GM12878 (cell line): ENCODE data around the gene PTPRF. TPM values are rescaled to one million over a fixed set of nuclear protein-coding genes. Genes with fewer than 3 reads are reported as not detected.

Experiments
- ATAC-seq: fragments of 200-7000 bp; cut with Tn5 transposase; 3 replicates; pipeline ENCODE4 v1.9.1; 2020; ENCODE audit warnings: mild to moderate bottlenecking, moderate library complexity
- BruUV-seq: library from RNA; stranded (reverse); fragments of 400-500 nt; replicated peaks from 2 replicates; lab custom pipeline; 2021; lab: Mats Ljungman, UMichigan
- CTCF ChIA-PET: fragments of 300-600 bp; sonication (Branson Sonifier 250); formaldehyde crosslinking; extraction: SDS; loops from one replicate; lab custom pipeline; 2021; ENCODE audit warnings: inconsistent platforms; lab: Yijun Ruan, JAX
- POLR2A ChIA-PET: fragments of 350-600 bp; formaldehyde crosslinking; extraction: SDS; loops from one replicate; lab custom pipeline; 2021; ENCODE audit warnings: inconsistent platforms; lab: Charles Lee
- RAD21 ChIA-PET: fragments of 300-600 bp; sonication (Branson Sonifier 250); formaldehyde crosslinking; loops from one replicate; lab custom pipeline; 2023; ENCODE audit warnings: antibody characterized with exemption; ENCODE audit not compliant: unreplicated experiment; lab: Charles Lee
- SMC1A ChIA-PET: fragments of 300-600 bp; sonication (Branson Sonifier 250); formaldehyde crosslinking; loops from one replicate; lab custom pipeline; 2023; ENCODE audit not compliant: unreplicated experiment, uncharacterized antibody; lab: Charles Lee
- DNase-seq: peaks from one replicate; pipeline ENCODE4 v3.0.0-alpha.2; 2011; ENCODE audit warnings: low read depth, low spot score
- FAIRE-seq: peaks from 3 replicates; lab custom pipeline; 2011; peaks lifted over from hg19 to GRCh38; lab: Jason Lieb, UNC
- H2AFZ ChIP-seq: 2 replicates; pipeline ENCODE4 v1.6.0; 2011; ENCODE audit warnings: low read depth, low read length, control low read depth; ENCODE audit not compliant: control insufficient read depth
- H3K27ac ChIP-seq: 2 replicates; pipeline ENCODE4 v1.5.1; 2011; ENCODE audit warnings: control low read depth; ENCODE audit not compliant: control insufficient read depth, insufficient read depth
- H3K27me3 ChIP-seq, 2 experiments: replicated peaks in 1 of 2; 2 replicates each; pipeline versions ENCODE4 v1.6.0 to v1.6.1; 2011; ENCODE audit warnings: low read length in 1 of 2; ENCODE audit not compliant: control insufficient read depth in 2 of 2, insufficient read depth in 2 of 2
- H3K36me3 ChIP-seq, 2 experiments: 2 replicates each; pipeline ENCODE4 v1.5.1; 2011; ENCODE audit warnings: low read length in 1 of 2; ENCODE audit not compliant: control insufficient read depth in 2 of 2, insufficient read depth in 2 of 2
- H3K4me1 ChIP-seq: 2 replicates; pipeline ENCODE4 v1.6.1; 2011; ENCODE audit warnings: mild to moderate bottlenecking, low read length, moderate library complexity, mixed read lengths; ENCODE audit not compliant: control insufficient read depth, insufficient read depth
- H3K4me2 ChIP-seq: 2 replicates; pipeline ENCODE4 v1.6.0; 2011; ENCODE audit warnings: control low read depth; ENCODE audit not compliant: control insufficient read depth, insufficient read depth
- H3K4me3 ChIP-seq: fragments of 200-600 bp; sonication (generic); 2 replicates; pipeline ENCODE4 v1.5.1; 2016
- H3K79me2 ChIP-seq: 2 replicates; pipeline ENCODE4 v1.6.0; 2011; ENCODE audit warnings: low read length; ENCODE audit not compliant: control insufficient read depth, insufficient read depth
- H3K9ac ChIP-seq: 2 replicates; pipeline ENCODE4 v1.8.0; 2011; ENCODE audit warnings: low read length, control low read depth, mixed read lengths; ENCODE audit not compliant: control insufficient read depth, insufficient read depth
- H3K9me3 ChIP-seq: replicated peaks from 3 replicates; pipeline ENCODE4 v1.5.1; 2011; ENCODE audit warnings: mild to moderate bottlenecking, low read length; ENCODE audit not compliant: control insufficient read depth, insufficient read depth
- H4K20me1 ChIP-seq: 2 replicates; pipeline ENCODE4 v1.6.0; 2011; ENCODE audit not compliant: control insufficient read depth, insufficient read depth
- ASH2L ChIP-seq: fragments of 300-600, 200-600 bp; sonication (generic); IDR thresholded peaks from 2 replicates; pipeline ENCODE4 v1.6.1; 2017; ENCODE audit warnings: low read depth, mild to moderate bottlenecking, borderline replicate concordance
- ATF7 ChIP-seq: fragments of 450-650 bp; IDR thresholded peaks from 2 replicates; pipeline ENCODE4 v1.6.1; 2016; ENCODE audit warnings: low read depth, mild to moderate bottlenecking
- CBX3 ChIP-seq: fragments of 200-600 bp; sonication (generic); IDR thresholded peaks from 2 replicates; pipeline ENCODE4 v1.6.1; 2016; ENCODE audit warnings: low read depth, borderline replicate concordance
- CREB1 ChIP-seq: IDR thresholded peaks from 2 replicates; pipeline ENCODE4 v1.6.1; 2012; ENCODE audit warnings: low read depth, mild to moderate bottlenecking, inconsistent platforms
- FOXK2 ChIP-seq: fragments of 450-650 bp; IDR thresholded peaks from 2 replicates; pipeline ENCODE4 v1.6.1; 2017; ENCODE audit warnings: mild to moderate bottlenecking, moderate library complexity
- MEF2A ChIP-seq: IDR thresholded peaks from 2 replicates; pipeline ENCODE4 v1.6.1; 2011; ENCODE audit warnings: low read depth, mild to moderate bottlenecking, low read length, moderate library complexity; ENCODE audit not compliant: insufficient read depth
- MYC ChIP-seq: IDR thresholded peaks from 2 replicates; pipeline ENCODE4 v1.6.1; 2011; ENCODE audit warnings: mild to moderate bottlenecking, low read length, moderate library complexity, inconsistent platforms; ENCODE audit not compliant: insufficient read depth, insufficient replicate concordance, insufficient read length, severe bottlenecking
- NFXL1 ChIP-seq: fragments of 450-650 bp; IDR thresholded peaks from 2 replicates; pipeline ENCODE4 v1.6.1; 2017; ENCODE audit warnings: antibody characterized with exemption, mild to moderate bottlenecking, borderline replicate concordance
- RAD51 ChIP-seq: fragments of 450-650 bp; IDR thresholded peaks from 2 replicates; pipeline ENCODE4 v1.6.1; 2016; ENCODE audit warnings: moderate library complexity, mild to moderate bottlenecking, inconsistent platforms
- STAT3 ChIP-seq: IDR thresholded peaks from 2 replicates; pipeline ENCODE4 v1.6.1; 2011; ENCODE audit warnings: low read depth, low read length, improper control_type of control experiment
- WGBS: methylation state at CpG from one replicate; pipeline ENCODE4 v1.1.6; 2016; ENCODE audit warnings: low lambda C conversion rate; ENCODE audit not compliant: insufficient replicate concordance, insufficient coverage; ENCODE audit errors: missing lambda C conversion rate; 5-methylcytosine and 5-hydroxymethylcytosine counted together
- in situ Hi-C: fragments of 300-500 bp; cut with MboI; formaldehyde crosslinking; loops from 9 replicates; pipeline ENCODE4 v1.14.3; 2018; ENCODE audit warnings: mixed read lengths
- intact Hi-C: fragments of 100-400 bp; cut with micrococcal nuclease; formaldehyde crosslinking; loops from one replicate; pipeline ENCODE4 v1.14.2; 2022; ENCODE audit not compliant: unreplicated experiment
- polyA plus RNA-seq, 11 experiments: library from polyadenylated mRNA; depleted of rRNA in 4 of 11; unstranded in 6 of 11; stranded (reverse) in 5 of 11; fragments of >200 nt; fragmentation: Nextera tagmentation in 4 of 11; fragmentation: Illumina TruSeq in 1 of 11; extraction: Ambion mirVana in 4 of 11; extraction: Trizol in 1 of 11; gene quantifications; 1 replicate in 1 of 11; 2 replicates in 10 of 11; pipeline versions ENCODE4 v1.2.1 to v1.2.3, GENCODE V29; 2011 to 2016; ENCODE audit warnings: inconsistent platforms in 2 of 11, missing spikeins in 2 of 11, low read depth in 1 of 11
- total RNA-seq, 4 experiments: library from RNA; depleted of rRNA in 3 of 4; stranded (reverse); fragments of >200 nt in 3 of 4; fragmentation: Illumina TruSeq in 1 of 4; extraction: Trizol in 1 of 4; gene quantifications; 2 replicates each; pipeline versions ENCODE4 v1.2.1 to v1.2.3, GENCODE V29; 2013 to 2021
- TF ChIP-seq, protein P1 (sequence below): fragments of 450-650 bp; IDR thresholded peaks from 2 replicates; pipeline ENCODE4 v1.6.1; 2017; ENCODE audit warnings: antibody characterized with exemption, mild to moderate bottlenecking, moderate library complexity
- TF ChIP-seq, protein P2 (sequence below): IDR thresholded peaks from 2 replicates; pipeline ENCODE4 v1.6.1; 2011; ENCODE audit warnings: borderline replicate concordance, low read depth, mild to moderate bottlenecking, moderate library complexity, mixed read lengths, low read length; ENCODE audit not compliant: insufficient read depth; ENCODE audit errors: extremely low read length
- TF ChIP-seq, protein P3 (sequence below): fragments of 450-650 bp; IDR thresholded peaks from 2 replicates; pipeline ENCODE4 v1.6.1; 2017; ENCODE audit warnings: borderline replicate concordance

The PTPRF gene
- total and polyA plus RNA-seq, 10 of the 15 experiments (the other 5 are each of a cell fraction or from before 2014, with no cell fraction given) = 0.04 to 2.6 (median 0.32) TPM

DNA sequence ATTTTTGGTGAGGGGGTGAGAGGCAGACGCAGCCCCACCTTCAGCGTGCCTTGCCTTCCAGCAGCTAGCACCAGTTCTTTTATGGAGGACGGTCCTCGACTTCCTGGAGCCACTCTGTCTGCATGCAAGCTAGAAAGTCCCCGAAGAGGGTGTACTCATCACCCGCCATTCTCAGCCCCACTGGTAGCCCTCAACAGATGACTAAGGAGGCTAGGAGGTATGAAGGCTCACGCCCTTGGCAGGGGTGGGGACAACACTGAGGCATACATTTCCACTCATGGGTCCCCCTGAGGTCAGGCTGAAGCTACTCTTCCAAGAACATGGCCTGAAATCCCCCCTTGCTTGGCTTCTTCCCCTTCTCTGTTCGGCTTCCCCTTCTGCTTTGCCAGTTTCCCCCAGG is 8.9 kb upstream of the PTPRF start:
- intact Hi-C loops = no loop called here
- Histone ChIP-seq H3K27me3 (no peaks in the 10 kb centered on the region), H3K9ac (no peak overlapping the region), H3K4me1 (no peaks in the 10 kb centered on the region), H3K4me3 (no peak overlapping the region), H2AFZ (no peak overlapping the region), H4K20me1 (no peaks in the 10 kb centered on the region), H3K79me2 (no peaks in the 10 kb centered on the region), H3K36me3 (no peaks in the 10 kb centered on the region), H3K9me3 (no peaks in the 10 kb centered on the region), H3K27ac (no peak overlapping the region), H3K4me2 (no peak overlapping the region)
- CTCF ChIA-PET = interaction anchor here (0.7 to 1.8 kb wide), 2 partner anchors 295 to 413 kb away, joined by 3 to 6 read pairs; no protein-coding TSS in a partner anchor
- ATAC-seq (no peak), DNase-seq (no peak), FAIRE-seq (no peak)
- no TSS peak for BruUV-seq
- POLR2A ChIA-PET = no interaction called here
- in situ Hi-C loops = no loop called here
- SMC1A ChIA-PET = interaction anchor here (1.0 kb wide), 1 partner anchor 13 kb away, joined by 4 read pairs; no protein-coding TSS in a partner anchor
- 27% methylated on average over 8 of the region's 8 CpGs for WGBS
- RAD21 ChIA-PET = no interaction called here
- TF ChIP-seq NFXL1 (no peak), MEF2A (no peak), CBX3 (no peak), STAT3 (no peak), CREB1 (no peak), ATF7 (no peak)

DNA sequence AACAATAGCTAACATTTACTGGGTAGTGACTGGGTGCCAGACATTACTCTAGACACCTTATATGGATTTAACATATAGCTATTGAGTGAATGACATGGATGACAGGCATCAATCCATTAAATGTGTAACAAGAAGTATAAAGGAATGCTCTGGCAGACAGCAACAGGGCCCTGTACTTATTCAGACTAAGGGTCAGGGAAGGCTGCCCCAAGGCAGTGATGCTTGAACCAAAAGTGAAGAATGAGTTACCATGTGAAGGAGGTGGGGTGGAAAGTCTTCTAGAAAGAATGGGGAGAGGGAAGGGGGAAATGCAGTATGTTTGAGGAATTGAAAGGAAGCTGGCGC is 8.3 kb upstream of the PTPRF start:
- H3K4me2 ChIP-seq = no peak overlapping the region
- in situ Hi-C loops = no loop called here
- FAIRE-seq = no peak
- TF ChIP-seq RAD51 (no peak), ASH2L (no peak), MYC (no peak), FOXK2 (no peak)
- TF ChIP-seq, protein P1, sequence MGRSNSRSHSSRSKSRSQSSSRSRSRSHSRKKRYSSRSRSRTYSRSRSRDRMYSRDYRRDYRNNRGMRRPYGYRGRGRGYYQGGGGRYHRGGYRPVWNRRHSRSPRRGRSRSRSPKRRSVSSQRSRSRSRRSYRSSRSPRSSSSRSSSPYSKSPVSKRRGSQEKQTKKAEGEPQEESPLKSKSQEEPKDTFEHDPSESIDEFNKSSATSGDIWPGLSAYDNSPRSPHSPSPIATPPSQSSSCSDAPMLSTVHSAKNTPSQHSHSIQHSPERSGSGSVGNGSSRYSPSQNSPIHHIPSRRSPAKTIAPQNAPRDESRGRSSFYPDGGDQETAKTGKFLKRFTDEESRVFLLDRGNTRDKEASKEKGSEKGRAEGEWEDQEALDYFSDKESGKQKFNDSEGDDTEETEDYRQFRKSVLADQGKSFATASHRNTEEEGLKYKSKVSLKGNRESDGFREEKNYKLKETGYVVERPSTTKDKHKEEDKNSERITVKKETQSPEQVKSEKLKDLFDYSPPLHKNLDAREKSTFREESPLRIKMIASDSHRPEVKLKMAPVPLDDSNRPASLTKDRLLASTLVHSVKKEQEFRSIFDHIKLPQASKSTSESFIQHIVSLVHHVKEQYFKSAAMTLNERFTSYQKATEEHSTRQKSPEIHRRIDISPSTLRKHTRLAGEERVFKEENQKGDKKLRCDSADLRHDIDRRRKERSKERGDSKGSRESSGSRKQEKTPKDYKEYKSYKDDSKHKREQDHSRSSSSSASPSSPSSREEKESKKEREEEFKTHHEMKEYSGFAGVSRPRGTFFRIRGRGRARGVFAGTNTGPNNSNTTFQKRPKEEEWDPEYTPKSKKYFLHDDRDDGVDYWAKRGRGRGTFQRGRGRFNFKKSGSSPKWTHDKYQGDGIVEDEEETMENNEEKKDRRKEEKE = no peak
- TF ChIP-seq, protein P2, sequence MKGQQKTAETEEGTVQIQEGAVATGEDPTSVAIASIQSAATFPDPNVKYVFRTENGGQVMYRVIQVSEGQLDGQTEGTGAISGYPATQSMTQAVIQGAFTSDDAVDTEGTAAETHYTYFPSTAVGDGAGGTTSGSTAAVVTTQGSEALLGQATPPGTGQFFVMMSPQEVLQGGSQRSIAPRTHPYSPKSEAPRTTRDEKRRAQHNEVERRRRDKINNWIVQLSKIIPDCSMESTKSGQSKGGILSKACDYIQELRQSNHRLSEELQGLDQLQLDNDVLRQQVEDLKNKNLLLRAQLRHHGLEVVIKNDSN = no peak
- TF ChIP-seq, protein P3, sequence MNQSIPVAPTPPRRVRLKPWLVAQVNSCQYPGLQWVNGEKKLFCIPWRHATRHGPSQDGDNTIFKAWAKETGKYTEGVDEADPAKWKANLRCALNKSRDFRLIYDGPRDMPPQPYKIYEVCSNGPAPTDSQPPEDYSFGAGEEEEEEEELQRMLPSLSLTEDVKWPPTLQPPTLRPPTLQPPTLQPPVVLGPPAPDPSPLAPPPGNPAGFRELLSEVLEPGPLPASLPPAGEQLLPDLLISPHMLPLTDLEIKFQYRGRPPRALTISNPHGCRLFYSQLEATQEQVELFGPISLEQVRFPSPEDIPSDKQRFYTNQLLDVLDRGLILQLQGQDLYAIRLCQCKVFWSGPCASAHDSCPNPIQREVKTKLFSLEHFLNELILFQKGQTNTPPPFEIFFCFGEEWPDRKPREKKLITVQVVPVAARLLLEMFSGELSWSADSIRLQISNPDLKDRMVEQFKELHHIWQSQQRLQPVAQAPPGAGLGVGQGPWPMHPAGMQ = no peak

More for the DNA sequence above, 8.3 kb upstream of the PTPRF start:
- WGBS = 43% methylated on average over 1 of the region's 1 CpG
- POLR2A ChIA-PET = no interaction called here
- H3K79me2 ChIP-seq = no peaks in the 10 kb centered on the region
- no peaks in the 10 kb centered on the region for H3K9me3 ChIP-seq
- H3K27me3 ChIP-seq = no peaks in the 10 kb centered on the region
- intact Hi-C loops = no loop called here
- CTCF ChIA-PET = no interaction called here
- DNase-seq (no peak), ATAC-seq (no peak)
- BruUV-seq = no TSS peak
- H3K4me1 ChIP-seq = no peaks in the 10 kb centered on the region
- no peak overlapping the region for H3K27ac ChIP-seq
- no peak overlapping the region for H2AFZ ChIP-seq
- H4K20me1 ChIP-seq = no peaks in the 10 kb centered on the region
- no peak overlapping the region for H3K9ac ChIP-seq
- no peaks in the 10 kb centered on the region for H3K36me3 ChIP-seq
- SMC1A ChIA-PET = interaction anchor here (1.0 kb wide), 1 partner anchor 12 kb away, joined by 4 read pairs; no protein-coding TSS in a partner anchor
- RAD21 ChIA-PET = no interaction called here
- H3K4me3 ChIP-seq = no peak overlapping the region
